ENCODE data around the gene PTF1A. TPM values are rescaled to one million over a fixed set of nuclear protein-coding genes. Genes with fewer than 3 reads are reported as not detected.
A peak's percentile ranks its signal among the peaks of the same experiment; 100 is the strongest.

Gene PTF1A
- total RNA-seq, 1 experiment from 2014 or later: not detected

- TF ChIP-seq ERG (CRISPR knock-in tag; IDR thresholded peaks at IDR 0.05): no peak
- TF ChIP-seq E2F5 (CRISPR knock-in tag; IDR thresholded peaks at IDR 0.05): no peak
- no peak for TF ChIP-seq ZNF416 (CRISPR knock-in tag; IDR thresholded peaks at IDR 0.05)
- TF ChIP-seq FOXK1 (CRISPR knock-in tag; IDR thresholded peaks at IDR 0.05): peak; percentile 65; the same call in 1 of the 2 replicates
- peak; percentile 74 for TF ChIP-seq MAX (CRISPR knock-in tag; IDR thresholded peaks at IDR 0.05)
- TF ChIP-seq ATF1 (CRISPR knock-in tag; IDR thresholded peaks at IDR 0.05): no peak
- 0 out of 2 replicates have a peak, but pooled peaks have one; percentile 42 for TF ChIP-seq IRF1 (CRISPR knock-in tag; IDR thresholded peaks at IDR 0.05)
- no peak for TF ChIP-seq GTF2I (CRISPR knock-in tag; conservative IDR thresholded peaks at IDR 0.05)
- no peak for TF ChIP-seq EMX1 (CRISPR knock-in tag; IDR thresholded peaks at IDR 0.05)
- no peak for TF ChIP-seq IRF2 (CRISPR knock-in tag; IDR thresholded peaks at IDR 0.05; ENCODE audit: borderline replicate concordance, low read depth)
- TF ChIP-seq ZMAT4 (CRISPR knock-in tag; IDR thresholded peaks at IDR 0.05): no peak
- no peak for TF ChIP-seq NR3C1 (CRISPR knock-in tag; conservative IDR thresholded peaks at IDR 0.05; ENCODE audit: low read depth)
- TF ChIP-seq ZBTB21 (CRISPR knock-in tag; IDR thresholded peaks at IDR 0.05; ENCODE audit: borderline replicate concordance): no peak
- TF ChIP-seq HMGXB4 (CRISPR knock-in tag; IDR thresholded peaks at IDR 0.05): no peak
- no peak for TF ChIP-seq GABPB1 (CRISPR knock-in tag; IDR thresholded peaks at IDR 0.05)
- TF ChIP-seq USF2 (CRISPR knock-in tag; IDR thresholded peaks at IDR 0.05): no peak
- no peak for TF ChIP-seq NFE2L1 (CRISPR knock-in tag; IDR thresholded peaks at IDR 0.05)
- no peak for TF ChIP-seq MYBL2 (CRISPR knock-in tag; IDR thresholded peaks at IDR 0.05)
- TF ChIP-seq ARID4B (CRISPR knock-in tag; IDR thresholded peaks at IDR 0.05; ENCODE audit: borderline replicate concordance): peak; percentile 78; the same call in 1 of the 2 replicates
- TF ChIP-seq SMAD3 (CRISPR knock-in tag; IDR thresholded peaks at IDR 0.05; ENCODE audit: borderline replicate concordance): peak; percentile 76; the same call in 1 of the 2 replicates
- no peak for TF ChIP-seq PRDM15 (CRISPR knock-in tag; IDR thresholded peaks at IDR 0.05)
- no peak for TF ChIP-seq TEAD1 (CRISPR knock-in tag; IDR thresholded peaks at IDR 0.05)
- no peak for TF ChIP-seq SMAD4 (CRISPR knock-in tag; IDR thresholded peaks at IDR 0.05)
- TF ChIP-seq RELA (CRISPR knock-in tag; IDR thresholded peaks at IDR 0.05; ENCODE audit: borderline replicate concordance): no peak
Measured at GRCh38 chr10:23171232-23171876, 20.8 kb upstream of the PTF1A start (continued).

Measured in WTC11 (cell line).